DOHH2 (cell line): ENCODE measurements around the gene RNF187.
A peak's percentile ranks its signal among the peaks of the same experiment; 100 is the strongest.

Source experiments
- H3F3A ChIP-seq: fragments of 200-600 bp; sonication (generic), shearing (Covaris generic); 2 replicates; pipeline ENCODE4 v1.6.0; 2016; ENCODE audit warnings: antibody characterized with exemption, mild to moderate bottlenecking; ENCODE audit not compliant: control insufficient read depth, insufficient read depth
- H3K27ac ChIP-seq: fragments of 200-600 bp; sonication (generic); 2 replicates; pipeline ENCODE4 v1.5.1; 2014; ENCODE audit warnings: low read depth, mild to moderate bottlenecking, low read length, moderate library complexity
- H3K27me3 ChIP-seq: fragments of 200-600 bp; sonication (generic); 2 replicates; pipeline ENCODE4 v1.6.1; 2014; ENCODE audit warnings: mild to moderate bottlenecking, low read length, mixed read lengths; ENCODE audit not compliant: control insufficient read depth
- H3K36me3 ChIP-seq: fragments of 200-600 bp; sonication (generic); 2 replicates; pipeline ENCODE4 v1.6.1; 2014; ENCODE audit warnings: mild to moderate bottlenecking, low read length, moderate library complexity, mixed read lengths; ENCODE audit not compliant: control insufficient read depth
- H3K4me1 ChIP-seq: fragments of 200-600 bp; sonication (generic); 2 replicates; pipeline ENCODE4 v1.6.1; 2014; ENCODE audit warnings: mild to moderate bottlenecking, low read length, mixed read lengths; ENCODE audit not compliant: control insufficient read depth
- H3K4me2 ChIP-seq: fragments of 200-600 bp; sonication (generic); 2 replicates; pipeline ENCODE4 v1.6.0; 2014; ENCODE audit warnings: mild to moderate bottlenecking, low read length, moderate library complexity
- H3K4me3 ChIP-seq: fragments of 200-600 bp; sonication (generic); 2 replicates; pipeline ENCODE4 v1.5.1; 2014; ENCODE audit warnings: mild to moderate bottlenecking, low read length, mixed read lengths
- H3K79me2 ChIP-seq: fragments of 200-600 bp; sonication (generic); 2 replicates; pipeline ENCODE4 v1.6.1; 2014; ENCODE audit warnings: mild to moderate bottlenecking, low read length, mixed read lengths; ENCODE audit not compliant: control insufficient read depth
- H3K9me2 ChIP-seq: fragments of 200-600 bp; sonication (generic); replicated peaks from 2 replicates; pipeline ENCODE4 v1.6.1; 2014; ENCODE audit warnings: mild to moderate bottlenecking, low read length, mixed read lengths; ENCODE audit not compliant: control insufficient read depth
- H3K9me3 ChIP-seq: fragments of 200-600 bp; sonication (generic); 2 replicates; pipeline ENCODE4 v1.6.1; 2014; ENCODE audit warnings: antibody characterized with exemption, low read length, mixed read lengths; ENCODE audit not compliant: control insufficient read depth, insufficient read depth
- H4K20me1 ChIP-seq: fragments of 200-600 bp; sonication (generic); 2 replicates; pipeline ENCODE4 v1.6.0; 2014; ENCODE audit warnings: low read depth, mild to moderate bottlenecking, antibody characterized with exemption, low read length, moderate library complexity; ENCODE audit not compliant: control insufficient read depth, insufficient read depth
- CTCF ChIP-seq: fragments of 200-600 bp; sonication (generic); IDR thresholded peaks from one replicate; pipeline ENCODE4 v1.5.1; 2014; ENCODE audit warnings: antibody characterized with exemption, mild to moderate bottlenecking, low read depth, low read length; ENCODE audit not compliant: poor library complexity, severe bottlenecking
- EZH2phosphoT487 ChIP-seq: fragments of 200-600 bp; sonication (generic); IDR thresholded peaks from 2 replicates; pipeline ENCODE4 v1.6.1; 2017; ENCODE audit warnings: borderline replicate concordance, mild to moderate bottlenecking, antibody characterized with exemption, low read length, moderate library complexity, mixed read lengths

RNF187 gene

GRCh38 chr1:228514421-228514820 lies 27.2 kb downstream of the RNF187 start:
- Histone ChIP-seq H3K27ac (no peak overlapping the region), H3K9me2 (no peaks in the 10 kb centered on the region), H3K36me3 (no peaks in the 10 kb centered on the region), H4K20me1 (no peaks in the 10 kb centered on the region), H3K79me2 (no peaks in the 10 kb centered on the region), H3F3A (no peaks in the 10 kb centered on the region), H3K27me3 (peaks cover 42% of the 10 kb centered on the region), H3K4me3 (no peak overlapping the region), H3K9me3 (no peaks in the 10 kb centered on the region), H3K4me1 (no peaks in the 10 kb centered on the region), H3K4me2 (no peak overlapping the region)
- TF ChIP-seq EZH2phosphoT487 (no peak), CTCF (no peak)

GRCh38 chr1:228515200-228515834 lies 28.1 kb downstream of the RNF187 start:
- TF ChIP-seq CTCF (peak; percentile 56), EZH2phosphoT487 (no peak)
- H3K79me2 ChIP-seq, result no peaks in the 10 kb centered on the region
- peaks cover 42% of the 10 kb centered on the region for H3K27me3 ChIP-seq
- H3K4me3 ChIP-seq, result no peak overlapping the region
- no peaks in the 10 kb centered on the region for H4K20me1 ChIP-seq
- H3K4me2 ChIP-seq, result no peak overlapping the region
- no peaks in the 10 kb centered on the region for H3K9me3 ChIP-seq
- H3K9me2 ChIP-seq, result no peaks in the 10 kb centered on the region
- no peaks in the 10 kb centered on the region for H3K4me1 ChIP-seq
- no peaks in the 10 kb centered on the region for H3F3A ChIP-seq
- H3K36me3 ChIP-seq, result no peaks in the 10 kb centered on the region
- no peak overlapping the region for H3K27ac ChIP-seq

- no peaks in the 10 kb centered on the region for H3K4me1 ChIP-seq
- H3F3A ChIP-seq, result no peaks in the 10 kb centered on the region
- no peaks in the 10 kb centered on the region for H3K79me2 ChIP-seq
- peaks cover 38% of the 10 kb centered on the region for H3K27me3 ChIP-seq
- no peak for TF ChIP-seq CTCF
- no peak for TF ChIP-seq EZH2phosphoT487
- H3K9me3 ChIP-seq, result no peaks in the 10 kb centered on the region
- H3K36me3 ChIP-seq, result no peaks in the 10 kb centered on the region
- H3K4me2 ChIP-seq, result no peak overlapping the region
- no peaks in the 10 kb centered on the region for H3K9me2 ChIP-seq
- H4K20me1 ChIP-seq, result no peaks in the 10 kb centered on the region
- no peak overlapping the region for H3K4me3 ChIP-seq
- H3K27ac ChIP-seq, result no peak overlapping the region
These were observed 30.5 kb downstream of the RNF187 start for GRCh38 chr1:228517655-228518054.
